ENCODE data around the gene TSPAN18.

The TSPAN18 gene

GRCh38 chr11:44876194-44876723 is 149.5 kb downstream of the TSPAN18 start:
- no peak for DNase-seq

GRCh38 chr11:44876906-44877305 is 150.1 kb downstream of the TSPAN18 start:
- DNase-seq, result no peak

GRCh38 chr11:44877571-44878497 is 151.1 kb downstream of the TSPAN18 start:
- no peak for DNase-seq

- no peak for DNase-seq
These were observed 151.9 kb downstream of the TSPAN18 start for GRCh38 chr11:44878711-44879110.

- DNase-seq, result no peak
These were observed 152.7 kb downstream of the TSPAN18 start for GRCh38 chr11:44879432-44879831.

GRCh38 chr11:44880511-44880910 is 153.7 kb downstream of the TSPAN18 start:
- DNase-seq, result no peak

- no peak for DNase-seq
These were observed 154.2 kb downstream of the TSPAN18 start for GRCh38 chr11:44880953-44881352.

- DNase-seq, result no peak
These were observed 156.5 kb downstream of the TSPAN18 start for GRCh38 chr11:44883277-44883676.

GRCh38 chr11:44884056-44884455 is 157.3 kb downstream of the TSPAN18 start:
- DNase-seq, result no peak

GRCh38 chr11:44885065-44885810 is 158.5 kb downstream of the TSPAN18 start:
- no peak for DNase-seq

GRCh38 chr11:44885919-44886789 is 159.4 kb downstream of the TSPAN18 start:
- DNase-seq, result no peak

GRCh38 chr11:44886790-44887140 is 160.0 kb downstream of the TSPAN18 start:
- DNase-seq, result no peak

GRCh38 chr11:44887636-44888035 is 160.9 kb downstream of the TSPAN18 start:
- DNase-seq, result no peak

GRCh38 chr11:44889266-44889665 is 162.5 kb downstream of the TSPAN18 start:
- no peak for DNase-seq

- DNase-seq, result no peak
These were observed 166.1 kb downstream of the TSPAN18 start for GRCh38 chr11:44892843-44893242.

GRCh38 chr11:44893308-44893822 is 166.6 kb downstream of the TSPAN18 start:
- DNase-seq, result no peak

GRCh38 chr11:44893846-44894617 is 167.3 kb downstream of the TSPAN18 start:
- peak; percentile 85 for DNase-seq

GRCh38 chr11:44899959-44900358 is 173.2 kb downstream of the TSPAN18 start:
- peak; percentile 50 for DNase-seq

- DNase-seq, result no peak
These were observed 174.4 kb downstream of the TSPAN18 start for GRCh38 chr11:44901120-44901633.

- no peak for DNase-seq
These were observed 175.0 kb downstream of the TSPAN18 start for GRCh38 chr11:44901786-44902185.

GRCh38 chr11:44903035-44903434 is 176.3 kb downstream of the TSPAN18 start:
- no peak for DNase-seq

- no peak for DNase-seq
These were observed 176.8 kb downstream of the TSPAN18 start for GRCh38 chr11:44903518-44903917.
